HS-27A (cell line): ENCODE data around the gene RNASEL.

ENCODE experiments used
- DNase-seq: peaks from one replicate; pipeline ENCODE4 v3.0.0-alpha.2; 2012; ENCODE audit warnings: low read depth, missing footprints

The RNASEL gene

GRCh38 chr1:182621906-182622305, 32.9 kb upstream of the RNASEL start:
- no peak for DNase-seq

GRCh38 chr1:182620924-182621585, 32.0 kb upstream of the RNASEL start:
- DNase-seq, result no peak

- no peak for DNase-seq
These were observed 28.8 kb upstream of the RNASEL start for GRCh38 chr1:182617734-182618351.

GRCh38 chr1:182617014-182617429, 28.0 kb upstream of the RNASEL start:
- DNase-seq, result no peak

- no peak for DNase-seq
These were observed 27.3 kb upstream of the RNASEL start for GRCh38 chr1:182616130-182617013.

GRCh38 chr1:182615468-182616129, 26.5 kb upstream of the RNASEL start:
- no peak for DNase-seq

- no peak for DNase-seq
These were observed 25.9 kb upstream of the RNASEL start for GRCh38 chr1:182614796-182615454.

GRCh38 chr1:182611787-182612186, 22.7 kb upstream of the RNASEL start:
- no peak for DNase-seq

GRCh38 chr1:182611326-182611725, 22.3 kb upstream of the RNASEL start:
- no peak for DNase-seq

- DNase-seq, result no peak
These were observed 21.6 kb upstream of the RNASEL start for GRCh38 chr1:182610606-182611194.

- no peak for DNase-seq
These were observed 20.0 kb upstream of the RNASEL start for GRCh38 chr1:182608845-182609610.

GRCh38 chr1:182608236-182608635, 19.2 kb upstream of the RNASEL start:
- DNase-seq, result no peak

- no peak for DNase-seq
These were observed 18.5 kb upstream of the RNASEL start for GRCh38 chr1:182607566-182607965.

- no peak for DNase-seq
These were observed 15.4 kb upstream of the RNASEL start, which contains the start of gene RGS16 for GRCh38 chr1:182604175-182605164. Gene RGS16 (minus strand): TSS chr1:182604389. CDS start chr1:182604259, 130 bp downstream.

GRCh38 chr1:182603646-182604174, 14.7 kb upstream of the RNASEL start:
- no peak for DNase-seq

GRCh38 chr1:182602935-182603645, 14.0 kb upstream of the RNASEL start:
- DNase-seq, result no peak

- DNase-seq, result no peak
These were observed 12.9 kb upstream of the RNASEL start for GRCh38 chr1:182601913-182602312.

- DNase-seq, result peak; percentile 29
These were observed 12.3 kb upstream of the RNASEL start for GRCh38 chr1:182601416-182601786.
